NCI-H187 (cell line): ENCODE measurements around the gene NOTCH4.

Source experiments
- DNase-seq, 2 experiments: peaks; one replicate each; lab custom pipeline; 2025; lab: John Stamatoyannopoulos, UW

Gene NOTCH4

GRCh38 chr6:32181148-32181702 is 42.6 kb downstream of the NOTCH4 start:
- no peak for DNase-seq

GRCh38 chr6:32179766-32180405 is 44.0 kb downstream of the NOTCH4 start:
- DNase-seq, result no peak

- DNase-seq, result peak in 1 of 2 experiments; percentile 54
These were observed 45.1 kb downstream of the NOTCH4 start for GRCh38 chr6:32178547-32179440.

- peak; percentile 95 to 99 for DNase-seq
These were observed 45.9 kb downstream of the NOTCH4 start, which contains the start of gene RNF5 for GRCh38 chr6:32177788-32178546. RNF5 (plus strand) TSS chr6:32178405; CDS start chr6:32178512, 107 bp downstream.

- peak; percentile 11 to 62 for DNase-seq
These were observed 46.6 kb downstream of the NOTCH4 start for GRCh38 chr6:32177183-32177787.

- DNase-seq, result no peak
These were observed 47.2 kb downstream of the NOTCH4 start for GRCh38 chr6:32176476-32177182.

GRCh38 chr6:32175711-32176475 is 48.0 kb downstream of the NOTCH4 start, which contains the start of gene AGPAT1:
AGPAT1 (minus strand) TSS chr6:32176084; CDS start chr6:32171496, 4,588 bp downstream.
- DNase-seq, result peak; percentile 90 to 95

- no peak for DNase-seq
These were observed 48.6 kb downstream of the NOTCH4 start for GRCh38 chr6:32175322-32175710.

- DNase-seq, result no peak
These were observed 49.5 kb downstream of the NOTCH4 start for GRCh38 chr6:32174416-32174815.

- no peak for DNase-seq
These were observed 50.7 kb downstream of the NOTCH4 start for GRCh38 chr6:32173051-32173727.

GRCh38 chr6:32171234-32171633 is 52.6 kb downstream of the NOTCH4 start:
- no peak for DNase-seq

- DNase-seq, result no peak
These were observed 53.6 kb downstream of the NOTCH4 start for GRCh38 chr6:32170294-32170693.

GRCh38 chr6:32168807-32169591 is 54.9 kb downstream of the NOTCH4 start:
- DNase-seq, result no peak

GRCh38 chr6:32168350-32168749 is 55.5 kb downstream of the NOTCH4 start:
- no peak for DNase-seq

- DNase-seq, result no peak
These were observed 56.1 kb downstream of the NOTCH4 start for GRCh38 chr6:32167761-32168262.

- DNase-seq, result no peak
These were observed 56.6 kb downstream of the NOTCH4 start for GRCh38 chr6:32167154-32167760.

- DNase-seq, result no peak
These were observed 57.3 kb downstream of the NOTCH4 start for GRCh38 chr6:32166411-32167061.

- no peak for DNase-seq
These were observed 59.6 kb downstream of the NOTCH4 start, which contains the start of gene EGFL8 for GRCh38 chr6:32164295-32164694. EGFL8 (plus strand) TSS chr6:32164595; CDS start chr6:32166166, 1,571 bp downstream.
